A549 (cell line): ENCODE data around the gene CCDC136. TPM values are rescaled to one million over a fixed set of nuclear protein-coding genes. Genes with fewer than 3 reads are reported as not detected.

Experiments used
- ATAC-seq, 2 experiments: fragments of 200-7000 bp in 1 of 2; fragments of >200 bp in 1 of 2; cut with Nextera tagmentation in 1 of 2; cut with Tn5 transposase in 1 of 2; 3 replicates each; pipeline versions ENCODE4 v1.8.0 to v1.9.1; 2018 to 2020; ENCODE audit warnings: mild to moderate bottlenecking in 1 of 2, moderate library complexity in 1 of 2
- CTCF ChIA-PET: fragments of 300-600 bp; sonication (Branson Sonifier 250); formaldehyde crosslinking; extraction: SDS; loops from one replicate; lab custom pipeline; 2021; ENCODE audit warnings: antibody characterized with exemption, inconsistent platforms; lab: Yijun Ruan, JAX
- POLR2A ChIA-PET: fragments of 350-600 bp; formaldehyde crosslinking; extraction: SDS; loops from one replicate; lab custom pipeline; 2021; ENCODE audit warnings: antibody characterized with exemption, inconsistent platforms; lab: Yijun Ruan, JAX
- DNase-seq, 2 experiments: peaks; one replicate each; pipeline versions ENCODE4 v3.0.0 to v3.0.0-alpha.2; 2011 to 2016; ENCODE audit warnings: low read depth in 1 of 2, low spot score in 1 of 2
- FAIRE-seq: peaks from 2 replicates; lab custom pipeline; 2011; peaks lifted over from hg19 to GRCh38; lab: Jason Lieb, UNC
- H3K27ac ChIP-seq, 2 experiments: fragments of >200 bp; sonication (Bioruptor Twin); formaldehyde crosslinking; 3 replicates each; pipeline ENCODE4 v1.5.1; 2016 to 2017
- H3K4me1 ChIP-seq: fragments of >200 bp; sonication (Bioruptor Twin); formaldehyde crosslinking; 3 replicates; pipeline ENCODE4 v1.6.1; 2016
- H3K4me2 ChIP-seq: fragments of >200 bp; sonication (Bioruptor Twin); formaldehyde crosslinking; 3 replicates; pipeline ENCODE4 v1.6.1; 2016
- H3K4me3 ChIP-seq: fragments of >200 bp; sonication (Bioruptor Twin); formaldehyde crosslinking; 3 replicates; pipeline ENCODE4 v1.5.1; 2016
- H3K9me3 ChIP-seq: fragments of >200 bp; sonication (Bioruptor Twin); formaldehyde crosslinking; 3 replicates; pipeline ENCODE4 v1.6.1; 2016
- CBX2 ChIP-seq: fragments of 200-600 bp; sonication (generic); IDR thresholded peaks from 2 replicates; pipeline ENCODE4 v1.6.1; 2016; ENCODE audit warnings: low read depth, mild to moderate bottlenecking, borderline replicate concordance
- CBX8 ChIP-seq: fragments of 200-600 bp; sonication (generic); IDR thresholded peaks from 2 replicates; pipeline ENCODE4 v1.6.1; 2016
- EHMT2 ChIP-seq: fragments of 200-600 bp; sonication (generic); IDR thresholded peaks from 2 replicates; pipeline ENCODE4 v1.6.1; 2016; ENCODE audit warnings: antibody characterized with exemption, low read depth, mild to moderate bottlenecking, moderate library complexity
- EP300 ChIP-seq, 2 experiments: fragments of >200 bp; sonication (Bioruptor Twin); formaldehyde crosslinking; IDR thresholded peaks; 2 replicates in 1 of 2; 3 replicates in 1 of 2; pipeline ENCODE4 v1.6.1; 2016 to 2017
- ESRRA ChIP-seq: fragments of 150-350 bp; IDR thresholded peaks from 2 replicates; pipeline ENCODE4 v1.6.1; 2014; ENCODE audit warnings: mild to moderate bottlenecking, low read length, borderline replicate concordance
- FOSB ChIP-seq: fragments of 250-450 bp; sonication (Bioruptor Pico); IDR thresholded peaks from 2 replicates; pipeline ENCODE4 v1.5.0; 2020; ENCODE audit warnings: mild to moderate bottlenecking, moderate library complexity
- HEYL ChIP-seq: fragments of 250-450 bp; sonication (Bioruptor Pico); IDR thresholded peaks from 2 replicates; pipeline ENCODE4 v1.8.0; 2021; ENCODE audit warnings: mild to moderate bottlenecking, moderate library complexity
- HOXA7 ChIP-seq: fragments of 250-450 bp; sonication (Bioruptor Pico); IDR thresholded peaks from 2 replicates; pipeline ENCODE4 v1.5.0; 2020; ENCODE audit warnings: mild to moderate bottlenecking, moderate library complexity
- HOXB13 ChIP-seq: fragments of 250-450 bp; sonication (Bioruptor Pico); IDR thresholded peaks from 2 replicates; pipeline ENCODE4 v1.5.0; 2020; ENCODE audit warnings: low read depth, mild to moderate bottlenecking, moderate library complexity
- HOXB5 ChIP-seq: fragments of 250-450 bp; sonication (Bioruptor Pico); IDR thresholded peaks from 2 replicates; pipeline ENCODE4 v1.5.0; 2020; ENCODE audit warnings: mild to moderate bottlenecking, moderate library complexity
- MAFK ChIP-seq: fragments of 450-650 bp; IDR thresholded peaks from 2 replicates; pipeline ENCODE4 v1.6.1; 2014; ENCODE audit not compliant: partially characterized antibody
- NFE2L2 ChIP-seq: fragments of 150-350 bp; conservative IDR thresholded peaks from 2 replicates; pipeline ENCODE4 v1.6.1; 2014; ENCODE audit warnings: low read length
- NPAS2 ChIP-seq: fragments of 250-450 bp; sonication (Bioruptor Pico); IDR thresholded peaks from 2 replicates; pipeline ENCODE4 v1.8.0; 2022; ENCODE audit warnings: mild to moderate bottlenecking, moderate library complexity, borderline replicate concordance
- RAD21 ChIP-seq, 2 experiments: fragments of >200 bp in 1 of 2; sonication (Bioruptor Twin) in 1 of 2; formaldehyde crosslinking in 1 of 2; IDR thresholded peaks in 1 of 2; conservative IDR thresholded peaks in 1 of 2; 2 replicates in 1 of 2; 3 replicates in 1 of 2; pipeline ENCODE4 v1.6.1; 2012 to 2018; ENCODE audit warnings: inconsistent platforms in 1 of 2
- SMC3 ChIP-seq: fragments of >200 bp; sonication (Bioruptor Twin); formaldehyde crosslinking; IDR thresholded peaks from 3 replicates; pipeline ENCODE4 v1.6.1; 2018; ENCODE audit warnings: inconsistent platforms
- SREBF2 ChIP-seq: fragments of 450-650 bp; IDR thresholded peaks from 2 replicates; pipeline ENCODE4 v1.6.1; 2014; ENCODE audit warnings: mild to moderate bottlenecking, moderate library complexity
- TFCP2L1 ChIP-seq: fragments of 250-450 bp; sonication (Bioruptor Pico); IDR thresholded peaks from 2 replicates; pipeline ENCODE4 v1.5.0; 2021; ENCODE audit warnings: mild to moderate bottlenecking
- WGBS: methylation state at CpG from one replicate; pipeline ENCODE4 v1.1.6; 2017; ENCODE audit errors: missing lambda C conversion rate; 5-methylcytosine and 5-hydroxymethylcytosine counted together
- polyA plus RNA-seq, 4 experiments: library from polyadenylated mRNA; depleted of rRNA in 3 of 4; stranded (reverse); fragments of >200 nt; fragmentation: RNase III in 1 of 4; extraction: RNeasy Plus Mini Kit Qiagen cat#74134 plus additional on column Dnase treatment in 1 of 4; gene quantifications; 2 replicates in 3 of 4; 3 replicates in 1 of 4; pipeline ENCODE4 v1.2.3, GENCODE V29; 2011 to 2017
- TF ChIP-seq, protein P1 (sequence below): fragments of >200 bp; sonication (Bioruptor Twin); formaldehyde crosslinking; IDR thresholded peaks from 3 replicates; pipeline ENCODE4 v1.5.1; 2016
- TF ChIP-seq, protein P2 (sequence below): fragments of 250-450 bp; sonication (Bioruptor Pico); IDR thresholded peaks from 2 replicates; pipeline ENCODE4 v1.5.0; 2021; ENCODE audit warnings: mild to moderate bottlenecking, moderate library complexity, borderline replicate concordance
- TF ChIP-seq, protein P3 (sequence below): IDR thresholded peaks from 2 replicates; pipeline ENCODE4 v1.6.1; 2012

The CCDC136 gene
- polyA plus RNA-seq, 2 of the 4 experiments (the other 2 are of a cell fraction), result 4.7 to 5.4 TPM

DNA sequence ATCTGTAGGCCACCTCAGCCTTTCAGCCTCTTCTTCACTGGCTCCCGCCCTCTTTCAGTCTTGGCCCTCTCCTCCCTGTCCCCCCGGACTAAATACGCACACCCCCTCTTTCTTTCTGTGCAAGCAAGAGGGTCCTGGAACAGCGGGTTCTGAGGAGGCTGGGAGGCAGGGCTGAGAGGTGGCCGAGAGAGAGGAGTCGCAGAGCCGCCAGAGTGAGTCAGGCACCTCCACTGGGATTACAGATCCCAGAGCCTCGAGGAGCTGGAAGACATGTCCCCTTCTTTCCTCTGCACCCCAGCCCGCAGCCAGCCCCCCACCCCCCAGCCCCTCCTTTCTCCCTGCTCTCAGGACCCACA lies 182 bp downstream of the CCDC136 start:
- H3K4me3 ChIP-seq, result peak overlapping the region; percentile 83
- DNase-seq, result no peak
- peak overlapping the region; percentile 77 to 92; a peak in 5 of 6 replicates for H3K27ac ChIP-seq
- TF ChIP-seq HOXB5 (CRISPR knock-in tag), result no peak
- no peak for TF ChIP-seq EP300 (IDR thresholded peaks at IDR 0.05)
- no peak for TF ChIP-seq SREBF2
- no peak for TF ChIP-seq HOXA7 (CRISPR knock-in tag)
- TF ChIP-seq HEYL (CRISPR knock-in tag), result no peak
- no peak for TF ChIP-seq RAD21 (conservative IDR thresholded peaks at IDR 0.05 in 1 of 2, IDR thresholded peaks at IDR 0.05 in 1 of 2)
- TF ChIP-seq, protein P1, sequence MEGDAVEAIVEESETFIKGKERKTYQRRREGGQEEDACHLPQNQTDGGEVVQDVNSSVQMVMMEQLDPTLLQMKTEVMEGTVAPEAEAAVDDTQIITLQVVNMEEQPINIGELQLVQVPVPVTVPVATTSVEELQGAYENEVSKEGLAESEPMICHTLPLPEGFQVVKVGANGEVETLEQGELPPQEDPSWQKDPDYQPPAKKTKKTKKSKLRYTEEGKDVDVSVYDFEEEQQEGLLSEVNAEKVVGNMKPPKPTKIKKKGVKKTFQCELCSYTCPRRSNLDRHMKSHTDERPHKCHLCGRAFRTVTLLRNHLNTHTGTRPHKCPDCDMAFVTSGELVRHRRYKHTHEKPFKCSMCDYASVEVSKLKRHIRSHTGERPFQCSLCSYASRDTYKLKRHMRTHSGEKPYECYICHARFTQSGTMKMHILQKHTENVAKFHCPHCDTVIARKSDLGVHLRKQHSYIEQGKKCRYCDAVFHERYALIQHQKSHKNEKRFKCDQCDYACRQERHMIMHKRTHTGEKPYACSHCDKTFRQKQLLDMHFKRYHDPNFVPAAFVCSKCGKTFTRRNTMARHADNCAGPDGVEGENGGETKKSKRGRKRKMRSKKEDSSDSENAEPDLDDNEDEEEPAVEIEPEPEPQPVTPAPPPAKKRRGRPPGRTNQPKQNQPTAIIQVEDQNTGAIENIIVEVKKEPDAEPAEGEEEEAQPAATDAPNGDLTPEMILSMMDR, result no peak
- no peak for TF ChIP-seq SMC3
- TF ChIP-seq MAFK, result no peak
- TF ChIP-seq, protein P2, sequence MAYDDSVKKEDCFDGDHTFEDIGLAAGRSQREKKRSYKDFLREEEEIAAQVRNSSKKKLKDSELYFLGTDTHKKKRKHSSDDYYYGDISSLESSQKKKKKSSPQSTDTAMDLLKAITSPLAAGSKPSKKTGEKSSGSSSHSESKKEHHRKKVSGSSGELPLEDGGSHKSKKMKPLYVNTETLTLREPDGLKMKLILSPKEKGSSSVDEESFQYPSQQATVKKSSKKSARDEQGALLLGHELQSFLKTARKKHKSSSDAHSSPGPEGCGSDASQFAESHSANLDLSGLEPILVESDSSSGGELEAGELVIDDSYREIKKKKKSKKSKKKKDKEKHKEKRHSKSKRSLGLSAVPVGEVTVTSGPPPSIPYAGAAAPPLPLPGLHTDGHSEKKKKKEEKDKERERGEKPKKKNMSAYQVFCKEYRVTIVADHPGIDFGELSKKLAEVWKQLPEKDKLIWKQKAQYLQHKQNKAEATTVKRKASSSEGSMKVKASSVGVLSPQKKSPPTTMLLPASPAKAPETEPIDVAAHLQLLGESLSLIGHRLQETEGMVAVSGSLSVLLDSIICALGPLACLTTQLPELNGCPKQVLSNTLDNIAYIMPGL (CRISPR knock-in tag), result no peak
- TF ChIP-seq NPAS2, result no peak
- no peak for TF ChIP-seq CBX2
- TF ChIP-seq EHMT2, result no peak
- no peak for TF ChIP-seq HOXB13 (CRISPR knock-in tag)
- no peak for TF ChIP-seq CBX8
- TF ChIP-seq FOSB (CRISPR knock-in tag), result no peak
- TF ChIP-seq NFE2L2, result no peak
- TF ChIP-seq, protein P3, sequence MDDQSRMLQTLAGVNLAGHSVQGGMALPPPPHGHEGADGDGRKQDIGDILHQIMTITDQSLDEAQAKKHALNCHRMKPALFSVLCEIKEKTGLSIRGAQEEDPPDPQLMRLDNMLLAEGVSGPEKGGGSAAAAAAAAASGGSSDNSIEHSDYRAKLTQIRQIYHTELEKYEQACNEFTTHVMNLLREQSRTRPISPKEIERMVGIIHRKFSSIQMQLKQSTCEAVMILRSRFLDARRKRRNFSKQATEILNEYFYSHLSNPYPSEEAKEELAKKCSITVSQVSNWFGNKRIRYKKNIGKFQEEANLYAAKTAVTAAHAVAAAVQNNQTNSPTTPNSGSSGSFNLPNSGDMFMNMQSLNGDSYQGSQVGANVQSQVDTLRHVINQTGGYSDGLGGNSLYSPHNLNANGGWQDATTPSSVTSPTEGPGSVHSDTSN, result no peak
- TF ChIP-seq, all 56 proteins: peak for 0
- CTCF ChIA-PET, result interaction anchor here (0.8 to 1.8 kb wide), 3 partner anchors 53 to 92 kb away, joined by 3 to 7 read pairs (median 3); partner anchors contain the start of gene CALU
- FAIRE-seq (no peak), ATAC-seq (peak in 1 of 2 experiments; percentile 7; a peak in 3 of 6 replicates)
- POLR2A ChIA-PET, result no interaction called here
- Histone ChIP-seq H3K4me1 (0 out of 3 replicates have a peak, but pooled peaks cover 9% of the 10 kb centered on the region), H3K9me3 (no peaks in the 10 kb centered on the region), H3K4me2 (peak overlapping the region; percentile 91)
- WGBS, result 43% methylated on average over 7 of the region's 9 CpGs

DNA sequence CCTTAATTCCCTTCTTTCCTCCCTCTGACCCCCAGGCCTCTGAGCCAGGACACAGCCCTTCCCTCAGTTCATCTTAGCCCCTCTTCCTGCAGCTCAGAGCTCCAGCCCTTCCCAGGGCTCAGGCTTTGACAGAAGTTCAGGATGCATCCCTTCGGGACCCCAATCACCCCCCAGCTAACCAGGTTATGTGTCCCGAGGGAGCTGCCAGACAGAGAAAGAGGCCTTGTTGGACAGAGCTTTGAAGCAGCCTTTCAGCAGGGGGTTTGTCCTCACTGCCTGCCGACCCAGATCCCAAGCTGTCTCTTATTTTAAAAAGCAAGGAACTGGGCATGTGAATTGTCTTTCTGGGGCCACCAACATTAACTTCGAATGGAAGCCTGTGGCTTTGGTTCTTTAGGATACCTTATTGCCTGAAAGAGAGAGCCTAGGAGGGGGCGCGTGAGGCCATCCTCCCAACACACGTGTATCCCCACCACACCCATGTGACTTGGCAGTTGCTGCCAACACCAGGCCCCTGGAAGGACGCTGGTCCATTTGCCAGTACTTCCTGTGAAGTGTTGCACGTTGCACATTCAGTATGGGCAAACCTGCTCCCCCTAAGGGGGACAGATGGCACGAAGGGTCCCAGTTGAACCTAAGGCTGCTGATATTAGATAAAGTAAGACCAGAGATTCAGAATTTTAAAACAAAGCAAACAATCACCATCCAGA lies 858 bp downstream of the CCDC136 start:
- FAIRE-seq, result no peak
- 79% methylated on average over 8 of the region's 10 CpGs for WGBS
- TF ChIP-seq TFCP2L1 (CRISPR knock-in tag), result no peak
- no peak for TF ChIP-seq ESRRA
- no peak for TF ChIP-seq HOXB13 (CRISPR knock-in tag)
- no peak for TF ChIP-seq HEYL (CRISPR knock-in tag)
- TF ChIP-seq, all 56 proteins: peak for 0
- H3K4me3 ChIP-seq, result no peak overlapping the region
- ATAC-seq (no peak), DNase-seq (no peak)
- no peaks in the 10 kb centered on the region for H3K9me3 ChIP-seq
- CTCF ChIA-PET, result interaction anchor here (0.8 to 1.8 kb wide), 3 partner anchors 54 to 91 kb away, joined by 3 to 7 read pairs (median 3); partner anchors contain the start of gene CALU
- no peak overlapping the region for H3K27ac ChIP-seq
- H3K4me2 ChIP-seq, result peak overlapping the region; percentile 91; the same call in 2 of the 3 replicates
- 0 out of 3 replicates have a peak, but pooled peaks cover 9% of the 10 kb centered on the region for H3K4me1 ChIP-seq
- POLR2A ChIA-PET, result no interaction called here
